GM18519 (cell line): ENCODE data around the gene RBM23.

ENCODE experiments used
- ATAC-seq: cut with Tn5 transposase; IDR thresholded peaks from one replicate; pipeline ENCODE4 v1.9.1; 2021; ENCODE audit warnings: mild to moderate bottlenecking, moderate library complexity; ENCODE audit not compliant: unreplicated experiment, low FRiP score

RBM23 gene

DNA sequence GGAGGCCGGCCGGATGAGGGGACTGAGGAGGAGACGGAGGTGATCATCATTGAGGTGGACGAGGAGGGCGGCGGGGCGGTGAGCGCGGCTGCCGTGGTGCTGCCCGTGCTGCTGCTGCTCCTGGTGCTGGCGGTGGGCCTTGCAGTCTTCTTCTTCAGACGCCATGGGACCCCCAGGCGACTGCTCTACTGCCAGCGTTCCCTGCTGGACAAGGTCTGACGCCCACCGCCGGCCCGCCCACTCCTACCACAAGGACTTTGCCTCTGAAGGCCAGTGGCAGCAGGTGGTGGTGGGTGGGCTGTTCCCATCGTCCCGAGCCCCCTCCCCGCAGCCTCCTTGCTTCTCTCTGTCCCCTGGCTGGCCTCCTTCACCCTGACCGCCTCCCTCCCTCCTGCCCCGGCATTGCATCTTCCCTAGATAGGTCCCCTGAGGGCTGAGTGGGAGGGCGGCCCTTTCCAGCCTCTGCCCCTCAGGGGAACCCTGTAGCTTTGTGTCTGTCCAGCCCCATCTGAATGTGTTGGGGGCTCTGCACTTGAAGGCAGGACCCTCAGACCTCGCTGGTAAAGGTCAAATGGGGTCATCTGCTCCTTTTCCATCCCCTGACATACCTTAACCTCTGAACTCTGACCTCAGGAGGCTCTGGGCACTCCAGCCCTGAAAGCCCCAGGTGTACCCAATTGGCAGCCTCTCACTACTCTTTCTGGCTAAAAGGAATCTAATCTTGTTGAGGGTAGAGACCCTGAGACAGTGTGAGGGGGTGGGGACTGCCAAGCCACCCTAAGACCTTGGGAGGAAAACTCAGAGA lies 72.9 kb downstream of the RBM23 start:
- ATAC-seq: no peak

DNA sequence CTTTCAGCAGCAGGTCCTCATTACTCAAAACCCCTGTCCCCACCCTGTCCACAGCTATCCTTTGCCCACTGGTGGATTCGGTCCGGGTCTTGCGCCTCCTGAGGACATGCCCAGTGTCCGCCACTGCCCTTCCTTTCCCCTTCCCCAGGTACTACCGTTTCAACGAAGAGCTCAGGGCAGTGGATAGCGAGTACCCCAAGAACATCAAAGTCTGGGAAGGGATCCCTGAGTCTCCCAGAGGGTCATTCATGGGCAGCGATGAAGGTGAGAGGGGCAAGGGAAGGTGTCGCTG lies 73.9 kb downstream of the RBM23 start:
- ATAC-seq: no peak

DNA sequence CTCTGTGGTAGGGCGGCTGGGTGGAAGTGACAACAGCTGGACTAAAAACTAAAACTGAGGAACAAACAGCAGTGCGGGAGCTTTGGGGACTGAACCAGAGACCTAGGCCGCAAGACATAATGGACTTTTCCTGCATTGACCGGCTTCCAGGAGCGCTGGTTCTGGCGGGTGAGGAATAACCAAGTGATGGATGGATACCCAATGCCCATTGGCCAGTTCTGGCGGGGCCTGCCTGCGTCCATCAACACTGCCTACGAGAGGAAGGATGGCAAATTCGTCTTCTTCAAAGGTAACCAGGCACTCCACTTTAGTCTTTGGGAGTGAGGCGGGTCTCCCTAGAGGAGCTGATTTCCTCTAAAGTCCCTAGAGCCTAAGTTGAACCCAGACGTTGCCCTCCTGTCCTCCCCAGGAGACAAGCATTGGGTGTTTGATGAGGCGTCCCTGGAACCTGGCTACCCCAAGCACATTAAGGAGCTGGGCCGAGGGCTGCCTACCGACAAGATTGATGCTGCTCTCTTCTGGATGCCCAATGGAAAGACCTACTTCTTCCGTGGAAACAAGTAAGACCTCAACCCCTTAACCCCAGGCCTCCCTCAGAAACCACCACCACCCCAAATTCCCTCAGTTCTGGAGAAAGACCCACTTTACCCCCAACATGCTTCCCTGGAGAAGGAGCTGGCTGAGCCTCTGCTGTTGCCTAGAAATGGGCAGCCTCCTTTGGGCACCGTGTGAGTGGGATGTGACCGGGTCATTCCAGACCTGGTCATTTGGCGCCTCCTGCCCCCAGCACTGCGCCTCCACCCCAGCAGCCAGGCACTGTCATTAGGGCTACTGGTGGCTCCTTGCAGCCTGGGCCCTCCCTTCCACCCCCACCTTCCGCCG lies 74.5 kb downstream of the RBM23 start:
- no peak for ATAC-seq
